ENCODE measurements around the gene EXOC3. TPM values are rescaled to one million over a fixed set of nuclear protein-coding genes. Genes with fewer than 3 reads are reported as not detected.
"Not testable (repeated sequence)": the region's sequence is repeated elsewhere in the genome, so short reads cannot be mapped to it uniquely, and the experiment has no call there.

The EXOC3 gene
- total and polyA plus RNA-seq, 2 of the 4 experiments (the other 2 are of a cell fraction): 35.1 to 47.5 TPM

- H3K9ac ChIP-seq (ENCODE audit: low read depth, low read length); H3K4me2 ChIP-seq (ENCODE audit: low read depth, low read length); DNase-seq; H2AK5ac ChIP-seq (ENCODE audit: low read depth, low read length); H3K27me3 ChIP-seq (ENCODE audit: control insufficient read depth, insufficient read depth, low read length); intact Hi-C loops (cut with micrococcal nuclease); CTCF ChIA-PET; POLR2A ChIA-PET (ENCODE audit: unreplicated experiment); ATAC-seq (ENCODE audit: low read depth); H4K91ac ChIP-seq (ENCODE audit: insufficient read depth, low read depth, low read length); H4K5ac ChIP-seq (ENCODE audit: low read depth, low read length); H2BK5ac ChIP-seq (ENCODE audit: low read depth, low read length, poor library complexity, severe bottlenecking); H3K23ac ChIP-seq (ENCODE audit: low read depth, low read length); H3K56ac ChIP-seq (ENCODE audit: extremely low read depth, insufficient read depth, low read length); H3K9me3 ChIP-seq (ENCODE audit: control insufficient read depth, insufficient read depth, low read length); H4K20me1 ChIP-seq (ENCODE audit: insufficient read depth, low read length); BruUV-seq (replicated peaks); dilution Hi-C loops (cut with HindIII; ENCODE audit: low sequenced_read_pairs, unreplicated experiment); H3K18ac ChIP-seq (ENCODE audit: low read depth, low read length); H2AFZ ChIP-seq (replicated peaks; ENCODE audit: low read length, poor library complexity); H2BK15ac ChIP-seq (ENCODE audit: low read depth, low read length); H3K4me3 ChIP-seq (ENCODE audit: insufficient read depth, low read depth, low read length); H2BK20ac ChIP-seq (ENCODE audit: low read depth, low read length); in situ Hi-C loops (cut with MboI; ENCODE audit: low sequenced_read_pairs); H2AK9ac ChIP-seq (replicated peaks; ENCODE audit: low read depth, low read length, poor library complexity); H3K14ac ChIP-seq (replicated peaks; ENCODE audit: low read depth, low read length); H3K27ac ChIP-seq (ENCODE audit: insufficient read depth, low read length); H4K8ac ChIP-seq (ENCODE audit: low read depth in 2 of 2, low read length in 2 of 2): not testable (repeated sequence)
- Histone ChIP-seq H3K4me1 (ENCODE audit: control insufficient read depth, insufficient read depth, low read length) (peaks cover 17% of the 10 kb centered on the region), H3K36me3 (ENCODE audit: control insufficient read depth, insufficient read depth, low read length) (peaks cover 33% of the 10 kb centered on the region), H3K4ac (ENCODE audit: low read depth, low read length) (peak overlapping the region; percentile 36; the same call in 1 of the 2 replicates), H3K9me1 (ENCODE audit: insufficient read depth, low read length) (peaks cover 17% of the 10 kb centered on the region), H2BK120ac (ENCODE audit: low read depth, low read length) (peak overlapping the region; percentile 34; the same call in 1 of the 2 replicates), H3K79me1 (ENCODE audit: low read depth in 1 of 2, low read length in 2 of 2) (peaks cover 16 to 74% of the 10 kb centered on the region in 2 experiments; a peak in 3 of 4 replicates)
- 73% methylated on average over 19 of the region's 42 CpGs; no CpG with 5 or more reads in 1 of the 2 experiments for WGBS, 2 experiments (ENCODE audit: extremely low coverage in 2 of 2, insufficient read length in 1 of 2)
These were observed 27.7 kb upstream of the EXOC3 start for GRCh38 chr5:414991-415927.
